RWPE2 (cell line): Measurements from ENCODE around the gene FAM170B.
A peak's percentile ranks its signal among the peaks of the same experiment; 100 is the strongest.

Experiments used
- ATAC-seq: fragments of 200-7000 bp; cut with Tn5 transposase; 3 replicates; pipeline ENCODE4 v1.9.1; 2021; ENCODE audit warnings: low read depth
- DNase-seq: peaks from one replicate; pipeline ENCODE4 v3.0.0-alpha.2; 2020; ENCODE audit warnings: low spot score
- H3K27ac ChIP-seq: fragments of 450-650 bp; 2 replicates; pipeline ENCODE4 v1.5.1; 2017; ENCODE audit warnings: mild to moderate bottlenecking; ENCODE audit not compliant: poor library complexity, severe bottlenecking
- H3K27me3 ChIP-seq: fragments of 250-450 bp; sonication (Bioruptor Pico); 2 replicates; pipeline ENCODE4 v1.5.1; 2021; ENCODE audit warnings: mild to moderate bottlenecking, moderate library complexity; ENCODE audit not compliant: insufficient read depth, poor library complexity, severe bottlenecking
- H3K36me3 ChIP-seq: fragments of 250-450 bp; sonication (Bioruptor Pico); 2 replicates; pipeline ENCODE4 v1.5.1; 2020; ENCODE audit warnings: low read depth, mild to moderate bottlenecking, moderate library complexity
- H3K4me1 ChIP-seq: fragments of 250-450 bp; sonication (Bioruptor Pico); 2 replicates; pipeline ENCODE4 v1.5.1; 2021; ENCODE audit warnings: mild to moderate bottlenecking, moderate library complexity; ENCODE audit not compliant: insufficient read depth, poor library complexity, severe bottlenecking
- H3K4me3 ChIP-seq: fragments of 250-450 bp; sonication (Bioruptor Pico); 2 replicates; pipeline ENCODE4 v1.5.1; 2021; ENCODE audit warnings: mild to moderate bottlenecking, moderate library complexity; ENCODE audit not compliant: severe bottlenecking
- H3K9me3 ChIP-seq: fragments of 250-450 bp; sonication (Bioruptor Pico); 2 replicates; pipeline ENCODE4 v1.5.1; 2021; ENCODE audit warnings: mild to moderate bottlenecking, moderate library complexity; ENCODE audit not compliant: severe bottlenecking
- TF ChIP-seq, protein P1 (sequence below): fragments of 450-650 bp; IDR thresholded peaks from one replicate; pipeline ENCODE4 v1.5.1; 2017; ENCODE audit warnings: mild to moderate bottlenecking, moderate library complexity; ENCODE audit not compliant: poor library complexity, severe bottlenecking

The FAM170B gene

DNA sequence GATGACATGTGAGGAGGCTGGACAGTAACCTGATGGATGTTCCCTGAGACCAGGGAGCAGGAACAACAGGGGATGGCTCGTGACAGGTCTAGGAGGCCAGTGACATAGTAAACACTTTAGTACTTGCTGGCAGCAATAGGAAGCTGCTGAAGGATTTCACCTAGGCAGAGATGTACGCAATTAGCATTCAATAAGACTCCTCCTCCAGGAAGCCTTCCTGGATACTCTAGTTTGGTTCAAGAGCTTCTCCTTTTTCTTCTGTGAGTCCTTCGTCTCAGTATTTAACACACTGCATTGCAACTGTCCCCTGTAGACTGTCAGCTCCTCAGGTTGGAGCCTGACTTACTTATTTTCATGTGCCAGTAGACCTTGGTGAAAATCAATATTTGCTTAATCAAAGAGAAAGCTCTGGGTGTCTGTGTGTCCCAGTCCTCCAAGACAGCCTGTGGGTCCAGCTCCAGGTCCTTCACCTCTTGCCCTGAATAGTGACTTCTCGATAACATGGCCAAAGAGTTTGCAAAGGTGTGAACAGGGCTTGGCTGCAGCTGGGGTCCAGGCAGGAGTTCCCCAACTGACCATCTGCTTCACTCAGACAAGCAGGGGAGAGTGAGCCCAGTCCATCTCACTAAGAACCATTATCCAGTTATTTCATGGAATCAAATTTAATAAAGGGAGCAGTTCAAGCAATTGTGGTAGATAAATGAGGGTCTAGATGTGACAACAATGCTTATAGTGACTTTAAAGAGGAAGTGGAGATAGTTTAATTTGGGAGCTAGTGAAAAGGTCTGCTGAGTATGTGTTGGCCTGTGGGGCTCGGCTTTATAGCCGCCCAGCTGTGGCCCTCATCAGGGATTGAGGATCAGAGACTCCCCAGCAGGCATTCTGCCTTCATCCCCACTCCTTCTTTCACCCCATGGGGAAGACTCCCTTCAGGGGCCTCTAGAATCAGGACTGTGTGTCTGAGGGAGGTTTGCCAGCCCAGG lies 45.0 kb upstream of the FAM170B start:
- Histone ChIP-seq H3K4me1 (peaks cover 7% of the 10 kb centered on the region), H3K9me3 (no peaks in the 10 kb centered on the region), H3K4me3 (no peak overlapping the region), H3K27me3 (no peaks in the 10 kb centered on the region), H3K27ac (no peak overlapping the region), H3K36me3 (no peaks in the 10 kb centered on the region)
- TF ChIP-seq, protein P1, sequence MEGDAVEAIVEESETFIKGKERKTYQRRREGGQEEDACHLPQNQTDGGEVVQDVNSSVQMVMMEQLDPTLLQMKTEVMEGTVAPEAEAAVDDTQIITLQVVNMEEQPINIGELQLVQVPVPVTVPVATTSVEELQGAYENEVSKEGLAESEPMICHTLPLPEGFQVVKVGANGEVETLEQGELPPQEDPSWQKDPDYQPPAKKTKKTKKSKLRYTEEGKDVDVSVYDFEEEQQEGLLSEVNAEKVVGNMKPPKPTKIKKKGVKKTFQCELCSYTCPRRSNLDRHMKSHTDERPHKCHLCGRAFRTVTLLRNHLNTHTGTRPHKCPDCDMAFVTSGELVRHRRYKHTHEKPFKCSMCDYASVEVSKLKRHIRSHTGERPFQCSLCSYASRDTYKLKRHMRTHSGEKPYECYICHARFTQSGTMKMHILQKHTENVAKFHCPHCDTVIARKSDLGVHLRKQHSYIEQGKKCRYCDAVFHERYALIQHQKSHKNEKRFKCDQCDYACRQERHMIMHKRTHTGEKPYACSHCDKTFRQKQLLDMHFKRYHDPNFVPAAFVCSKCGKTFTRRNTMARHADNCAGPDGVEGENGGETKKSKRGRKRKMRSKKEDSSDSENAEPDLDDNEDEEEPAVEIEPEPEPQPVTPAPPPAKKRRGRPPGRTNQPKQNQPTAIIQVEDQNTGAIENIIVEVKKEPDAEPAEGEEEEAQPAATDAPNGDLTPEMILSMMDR, result no peak
- DNase-seq, result no peak
- ATAC-seq, result no peak

DNA sequence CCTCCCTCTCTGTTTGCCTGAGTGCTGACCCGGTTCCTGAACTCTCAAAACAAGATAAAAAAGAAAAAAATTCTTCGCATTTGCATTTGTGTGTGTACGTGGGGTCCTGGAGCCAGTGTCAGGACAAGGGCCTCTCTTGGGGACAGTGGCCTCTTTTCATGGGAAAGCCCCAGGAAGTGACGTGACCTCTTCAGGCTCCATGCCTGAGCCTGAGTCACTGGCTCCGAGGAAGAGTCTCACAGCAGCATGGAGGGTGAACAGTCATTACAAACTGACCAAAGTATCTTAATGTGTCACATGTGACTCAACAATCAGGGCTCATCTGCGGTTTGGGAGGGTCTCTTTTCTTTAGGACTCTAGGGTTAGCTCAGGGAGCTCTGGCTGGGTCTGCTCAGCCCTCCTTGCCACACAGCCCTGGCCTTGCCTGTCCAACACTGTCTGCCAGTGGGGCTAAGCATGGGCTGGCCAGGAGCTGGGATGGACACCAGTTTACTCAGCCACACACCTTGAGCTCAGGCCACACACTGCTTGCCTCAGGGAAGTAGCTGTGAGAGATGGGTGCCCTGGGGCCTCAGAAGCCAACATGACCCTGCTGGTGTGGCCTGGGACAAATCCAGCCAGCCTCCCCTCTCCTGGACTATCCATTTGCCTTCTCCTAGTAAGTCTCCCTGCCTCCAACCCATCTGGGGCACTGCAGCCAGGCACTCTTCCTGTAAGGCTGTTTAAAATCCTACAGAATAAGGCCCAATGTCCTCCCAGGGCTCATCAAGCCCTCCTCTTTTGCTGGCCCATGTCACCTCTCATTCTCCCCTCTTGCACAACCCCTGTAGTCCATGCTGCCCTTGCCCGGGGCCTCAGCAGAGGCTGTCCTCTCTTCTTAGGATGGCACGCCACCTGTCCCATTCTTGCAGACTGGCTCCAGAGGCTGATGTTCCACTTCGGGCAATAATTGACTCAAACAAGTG lies 43.9 kb upstream of the FAM170B start:
- TF ChIP-seq, protein P1, result no peak
- no peaks in the 10 kb centered on the region for H3K27me3 ChIP-seq
- no peaks in the 10 kb centered on the region for H3K36me3 ChIP-seq
- peak; percentile 89 for ATAC-seq
- H3K4me1 ChIP-seq, result peaks cover 7% of the 10 kb centered on the region
- no peak overlapping the region for H3K27ac ChIP-seq
- no peak overlapping the region for H3K4me3 ChIP-seq
- no peaks in the 10 kb centered on the region for H3K9me3 ChIP-seq
- no peak for DNase-seq

DNA sequence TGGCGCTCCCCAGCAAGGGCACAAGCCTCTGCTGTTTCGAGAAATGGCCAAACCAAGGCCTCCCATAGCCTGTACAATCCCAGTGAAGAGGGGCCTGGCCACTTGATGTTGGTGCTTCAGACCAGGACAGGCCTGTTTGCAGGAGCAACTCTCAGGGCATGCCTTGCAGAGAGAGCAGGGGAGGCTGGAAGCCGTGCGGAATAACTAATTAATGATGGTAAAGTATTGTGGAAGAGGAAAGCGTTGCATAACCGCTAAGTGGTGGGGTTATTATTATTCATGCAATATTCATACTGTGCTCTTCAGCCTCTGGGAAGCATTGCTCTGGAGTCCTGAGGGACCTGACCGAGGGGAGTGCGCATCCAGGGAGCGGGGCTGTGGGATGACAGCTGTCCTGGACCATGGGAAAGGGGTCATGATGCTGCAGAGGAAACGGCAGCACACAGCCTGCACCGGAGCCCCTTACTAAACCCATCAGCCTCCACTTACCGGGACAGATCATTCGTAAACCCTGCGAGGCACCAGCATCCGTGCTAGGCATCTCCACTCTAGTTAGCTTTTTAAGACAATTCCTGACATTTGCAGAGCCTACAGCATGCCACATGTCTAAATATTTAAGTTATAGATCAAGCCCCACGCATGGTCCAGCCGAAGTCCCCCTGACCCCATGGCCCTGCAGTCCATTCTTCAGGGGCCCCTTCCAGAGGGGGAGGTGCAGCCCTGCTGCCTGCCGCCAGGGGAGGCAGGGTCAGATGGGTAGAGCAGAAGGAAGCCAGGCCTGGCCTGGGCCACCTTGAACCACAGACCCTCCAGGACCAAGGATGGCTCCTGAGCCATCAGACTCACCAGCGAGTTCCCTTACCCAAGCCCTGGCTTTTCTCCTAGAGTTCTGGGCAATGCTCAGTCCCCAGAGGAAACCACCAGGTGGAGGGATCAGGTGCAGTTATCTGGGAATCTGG lies 42.8 kb upstream of the FAM170B start:
- Histone ChIP-seq H3K27ac (no peak overlapping the region), H3K9me3 (no peaks in the 10 kb centered on the region), H3K4me1 (peaks cover 7% of the 10 kb centered on the region), H3K4me3 (no peak overlapping the region), H3K36me3 (no peaks in the 10 kb centered on the region), H3K27me3 (no peaks in the 10 kb centered on the region)
- TF ChIP-seq, protein P1, result no peak
- no peak for ATAC-seq
- DNase-seq, result no peak

DNA sequence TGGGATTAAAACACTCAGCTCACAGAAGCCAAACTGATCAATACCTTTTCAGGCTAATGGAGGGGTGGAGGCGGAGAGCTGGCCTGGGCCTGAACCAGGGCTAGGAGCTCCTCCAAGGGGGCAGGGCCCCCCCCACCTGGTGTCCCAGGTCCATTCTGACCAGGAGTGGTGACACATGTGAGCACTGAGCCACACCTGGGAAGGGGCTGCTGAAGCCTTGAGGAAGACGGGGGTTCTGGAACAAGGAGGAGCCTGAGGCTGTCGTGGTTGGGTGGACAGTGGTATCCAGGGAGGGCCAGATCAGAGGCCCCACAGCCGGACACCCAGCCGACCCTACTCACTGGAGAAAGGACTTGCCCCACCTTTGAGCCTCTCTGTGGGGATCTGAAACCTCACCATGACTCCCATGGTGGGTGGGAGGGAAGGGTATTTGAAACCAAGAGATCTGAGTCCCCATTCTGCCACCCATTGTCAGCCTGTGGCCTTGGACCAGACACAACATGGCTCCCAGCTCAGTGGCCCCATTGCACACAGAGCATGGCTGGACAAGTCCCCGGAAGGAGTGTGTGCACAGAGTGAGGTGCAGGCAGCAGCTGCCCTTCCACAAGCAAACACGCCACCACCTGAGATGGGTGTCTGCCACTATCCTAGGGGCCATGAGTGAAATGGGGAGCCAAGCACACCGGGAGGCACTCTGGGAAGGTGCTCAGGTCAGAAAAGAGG lies 41.9 kb upstream of the FAM170B start:
- DNase-seq, result no peak
- peaks cover 7% of the 10 kb centered on the region for H3K4me1 ChIP-seq
- no peak overlapping the region for H3K27ac ChIP-seq
- ATAC-seq, result no peak
- H3K4me3 ChIP-seq, result no peak overlapping the region
- no peaks in the 10 kb centered on the region for H3K9me3 ChIP-seq
- H3K36me3 ChIP-seq, result no peaks in the 10 kb centered on the region
- TF ChIP-seq, protein P1, result no peak
- H3K27me3 ChIP-seq, result no peaks in the 10 kb centered on the region
